Thoracic aorta (tissue), 2 donors: Measurements from ENCODE around the gene LRRFIP1. TPM values are rescaled to one million over a fixed set of nuclear protein-coding genes. Genes with fewer than 3 reads are reported as not detected.

ENCODE experiments used
- ATAC-seq: fragments of 150-250 bp; one replicate; pipeline ENCODE4 v1.8.0; 2017; ENCODE audit warnings: low read depth; ENCODE audit not compliant: insufficient number of reproducible peaks, low FRiP score
- DNase-seq: peaks from one replicate; pipeline ENCODE4 v3.0.0-alpha.2; 2020; ENCODE audit warnings: low spot score
- H3K27ac ChIP-seq, 2 donors: fragments of 200-600 bp; sonication (generic); 1 replicate in 1 of 2; 2 replicates in 1 of 2; pipeline ENCODE4 v1.5.1; 2016; ENCODE audit warnings: mild to moderate bottlenecking in 2 of 2, moderate library complexity in 2 of 2
- H3K27me3 ChIP-seq: fragments of 200-600 bp; sonication (generic); replicated peaks from 2 replicates; pipeline ENCODE4 v1.6.0; 2016; ENCODE audit warnings: mild to moderate bottlenecking; ENCODE audit not compliant: insufficient read depth
- H3K36me3 ChIP-seq: fragments of 200-600 bp; sonication (generic); one replicate; pipeline ENCODE4 v1.5.1; 2016
- H3K4me1 ChIP-seq, 2 donors: fragments of 200-600 bp; sonication (generic); 1 replicate in 1 of 2; 2 replicates in 1 of 2; pipeline versions ENCODE4 v1.5.1 to v1.6.0; 2016; ENCODE audit warnings: low read depth in 2 of 2, mild to moderate bottlenecking in 1 of 2; ENCODE audit not compliant: control insufficient read depth in 1 of 2
- H3K4me3 ChIP-seq: fragments of 200-600 bp; sonication (generic); 2 replicates; pipeline ENCODE4 v1.5.1; 2016; ENCODE audit warnings: mild to moderate bottlenecking
- H3K9me3 ChIP-seq: fragments of 200-600 bp; sonication (generic); 2 replicates; pipeline ENCODE4 v1.5.1; 2016
- CTCF ChIP-seq: fragments of 200-600 bp; sonication (generic); IDR thresholded peaks from one replicate; pipeline ENCODE4 v1.5.1; 2019; ENCODE audit warnings: antibody characterized with exemption
- total RNA-seq, 2 donors: library from RNA; depleted of rRNA; stranded (reverse); fragments of >200 nt; gene quantifications; one replicate each; pipeline versions ENCODE4 v1.1.0 to v1.2.3, GENCODE V29; 2016

Gene LRRFIP1
- total RNA-seq, 2 donors from 2014 or later, result 196 to 244 TPM

- ATAC-seq, result no peak
- no peak for TF ChIP-seq CTCF
- H3K27me3 ChIP-seq, result no peaks in the 10 kb centered on the region
These were observed 196.2 kb downstream of the LRRFIP1 start for GRCh38 chr2:237823544-237823943.

GRCh38 chr2:237824085-237824484 is 196.7 kb downstream of the LRRFIP1 start:
- Histone ChIP-seq H3K27ac (no peak overlapping the region), H3K4me1 (no peaks in the 10 kb centered on the region), H3K36me3 (no peaks in the 10 kb centered on the region), H3K4me3 (no peak overlapping the region), H3K9me3 (no peaks in the 10 kb centered on the region), H3K27me3 (no peaks in the 10 kb centered on the region)
- ATAC-seq, result no peak
- TF ChIP-seq CTCF, result no peak
- no peak for DNase-seq

More at GRCh38 chr2:237823544-237823943, 196.2 kb downstream of the LRRFIP1 start:
- no peak overlapping the region for H3K27ac ChIP-seq
- no peaks in the 10 kb centered on the region for H3K36me3 ChIP-seq
- H3K9me3 ChIP-seq, result no peaks in the 10 kb centered on the region
- DNase-seq, result no peak
- no peak overlapping the region for H3K4me3 ChIP-seq
- no peaks in the 10 kb centered on the region for H3K4me1 ChIP-seq

GRCh38 chr2:237827421-237827987 is 200.1 kb downstream of the LRRFIP1 start:
- no peaks in the 10 kb centered on the region for H3K4me1 ChIP-seq
- TF ChIP-seq CTCF, result no peak
- H3K27me3 ChIP-seq, result no peaks in the 10 kb centered on the region
- H3K27ac ChIP-seq, result no peak overlapping the region
- no peaks in the 10 kb centered on the region for H3K36me3 ChIP-seq
- no peak for DNase-seq
- H3K9me3 ChIP-seq, result no peaks in the 10 kb centered on the region
- ATAC-seq, result no peak
- H3K4me3 ChIP-seq, result no peak overlapping the region

Other genes starting within 250 kb of the LRRFIP1 start
- gene COL6A3, start 213.4 kb upstream of the LRRFIP1 start, total RNA-seq, result 100 to 1,000 TPM; 118 to 155 TPM
- 1 to 10 TPM; 2.0 to 7.4 TPM for gene MLPH, start 140.3 kb upstream of the LRRFIP1 start, total RNA-seq
- not detected for gene PRLH, start 61.0 kb upstream of the LRRFIP1 start, total RNA-seq
- gene RAB17, start 36.9 kb upstream of the LRRFIP1 start, total RNA-seq, result 1 to 10 TPM; 6.4 to 6.5 TPM
- 1 to 10 TPM; 1.6 to 7.1 TPM for gene RBM44, start 171.2 kb downstream of the LRRFIP1 start, total RNA-seq
- 100 to 1,000 TPM; 246 to 525 TPM for gene RAMP1, start 232.0 kb downstream of the LRRFIP1 start, total RNA-seq